ENCODE measurements around the gene KIFC3.
"Not testable (repeated sequence)": the region's sequence is repeated elsewhere in the genome, so short reads cannot be mapped to it uniquely, and the experiment has no call there.

Gene KIFC3

GRCh38 chr16:57825298-57826044, 23.2 kb upstream of the KIFC3 start:
- DNase-seq = no peak

- DNase-seq = no peak
Measured at GRCh38 chr16:57824888-57825287, 22.6 kb upstream of the KIFC3 start.

GRCh38 chr16:57823836-57824235, 21.5 kb upstream of the KIFC3 start:
- no peak for DNase-seq

GRCh38 chr16:57822856-57823255, 20.6 kb upstream of the KIFC3 start:
- no peak for DNase-seq

GRCh38 chr16:57822018-57822553, 19.8 kb upstream of the KIFC3 start:
- no peak for DNase-seq

- DNase-seq = no peak
Measured at GRCh38 chr16:57821149-57821971, 19.1 kb upstream of the KIFC3 start.

- DNase-seq = no peak
Measured at GRCh38 chr16:57818377-57819064, 16.2 kb upstream of the KIFC3 start.

GRCh38 chr16:57817680-57818079, 15.4 kb upstream of the KIFC3 start:
- no peak for DNase-seq

GRCh38 chr16:57815987-57816745, 13.9 kb upstream of the KIFC3 start:
- peak; percentile 60 for DNase-seq

- DNase-seq = no peak
Measured at GRCh38 chr16:57814896-57815295, 12.6 kb upstream of the KIFC3 start.

GRCh38 chr16:57813466-57813865, 11.2 kb upstream of the KIFC3 start:
- DNase-seq = no peak

- not testable (repeated sequence) for DNase-seq
Measured at GRCh38 chr16:57811340-57811739, 9.0 kb upstream of the KIFC3 start.

GRCh38 chr16:57810197-57811031, 8.1 kb upstream of the KIFC3 start:
- peak; percentile 32 for DNase-seq

- no peak for DNase-seq
Measured at GRCh38 chr16:57809276-57810196, 7.2 kb upstream of the KIFC3 start.

- DNase-seq = no peak
Measured at GRCh38 chr16:57808589-57809228, 6.4 kb upstream of the KIFC3 start.

- peak; percentile 72 for DNase-seq
Measured at GRCh38 chr16:57807968-57808528, 5.8 kb upstream of the KIFC3 start.

- no peak for DNase-seq
Measured at GRCh38 chr16:57807252-57807967, 5.1 kb upstream of the KIFC3 start.

GRCh38 chr16:57805176-57805575, 2.9 kb upstream of the KIFC3 start:
- DNase-seq = no peak
